CD4-positive, CD25-positive, alpha-beta regulatory T cell (primary cell): Measurements from ENCODE around the gene PLD5. TPM values are rescaled to one million over a fixed set of nuclear protein-coding genes. Genes with fewer than 3 reads are reported as not detected.

Experiments
- ATAC-seq, 2 donors: fragments of 150-1000 bp; cut with Tn5 transposase; one replicate each; pipeline ENCODE4 v1.10.0; 2021; ENCODE audit warnings: low read depth in 2 of 2, moderate number of reproducible peaks in 2 of 2, moderate library complexity in 1 of 2
- DNase-seq, 3 donors: peaks; one replicate each; pipeline versions ENCODE4 v3.0.0 to v3.0.0-alpha.2; 2012 to 2022; ENCODE audit warnings: mixed read lengths in 1 of 3
- H3K27ac ChIP-seq: one replicate; pipeline ENCODE4 v1.7.0; 2013; ENCODE audit warnings: mild to moderate bottlenecking, low read length; ENCODE audit not compliant: insufficient read depth, poor library complexity, severe bottlenecking
- H3K27me3 ChIP-seq: one replicate; pipeline ENCODE4 v1.7.0; 2013; ENCODE audit warnings: low read length; ENCODE audit not compliant: control insufficient read depth, insufficient read depth
- H3K36me3 ChIP-seq: one replicate; pipeline ENCODE4 v1.7.0; 2013; ENCODE audit warnings: mild to moderate bottlenecking, low read length, moderate library complexity; ENCODE audit not compliant: control insufficient read depth, insufficient read depth
- H3K4me1 ChIP-seq: 2 replicates; pipeline ENCODE4 v1.7.0; 2013; ENCODE audit warnings: mild to moderate bottlenecking, low read length; ENCODE audit not compliant: insufficient read depth, control insufficient read depth, poor library complexity, severe bottlenecking
- H3K4me3 ChIP-seq: one replicate; pipeline ENCODE4 v1.7.0; 2013; ENCODE audit warnings: low read depth, mild to moderate bottlenecking, low read length, moderate library complexity
- H3K9me3 ChIP-seq, 2 experiments: 1 replicate in 1 of 2; 2 replicates in 1 of 2; pipeline ENCODE4 v1.7.0; 2013; ENCODE audit warnings: low read length in 2 of 2, mild to moderate bottlenecking in 1 of 2, moderate library complexity in 1 of 2; ENCODE audit not compliant: control insufficient read depth in 2 of 2
- H3K27ac Mint-ChIP-seq, 3 donors: one replicate each; pipeline ENCODE4 v1.8.0; 2020 to 2022; ENCODE audit warnings: mild to moderate bottlenecking in 3 of 3, mixed read lengths in 3 of 3, moderate library complexity in 2 of 3
- H3K27me3 Mint-ChIP-seq: one replicate; pipeline ENCODE4 v1.8.0; 2022; ENCODE audit warnings: mild to moderate bottlenecking, mixed read lengths
- H3K36me3 Mint-ChIP-seq: one replicate; pipeline ENCODE4 v1.8.0; 2020; ENCODE audit warnings: mixed read lengths
- H3K4me1 Mint-ChIP-seq, 4 donors: one replicate each; pipeline ENCODE4 v1.8.0; 2020 to 2022; ENCODE audit warnings: mixed read lengths in 4 of 4, mild to moderate bottlenecking in 1 of 4
- H3K4me3 Mint-ChIP-seq, 4 donors: one replicate each; pipeline ENCODE4 v1.8.0; 2020 to 2022; ENCODE audit warnings: mild to moderate bottlenecking in 4 of 4, mixed read lengths in 4 of 4, moderate library complexity in 3 of 4
- H3K9me3 Mint-ChIP-seq, 7 donors: one replicate each; pipeline ENCODE4 v1.8.0; 2020 to 2022; ENCODE audit warnings: mixed read lengths in 7 of 7, mild to moderate bottlenecking in 3 of 7, moderate library complexity in 2 of 7
- polyA plus RNA-seq, 4 donors: library from polyadenylated mRNA; unstranded; fragments of 300-500 nt; fragmentation: Illumina TruSeq; gene quantifications; one replicate each; pipeline ENCODE4 v1.2.3, GENCODE V29; 2021
- total RNA-seq: library from RNA; stranded (reverse); gene quantifications from one replicate; pipeline ENCODE4 v1.2.3, GENCODE V29; 2022

Gene PLD5
- total and polyA plus RNA-seq, 5 donors from 2014 or later = not detected

GRCh38 chr1:242432491-242433095, 91.9 kb downstream of the PLD5 start:
- no peak overlapping the region for H3K4me3 Mint-ChIP-seq
- ATAC-seq (no peak), DNase-seq (no peak)
- H3K36me3 Mint-ChIP-seq = no peaks in the 10 kb centered on the region
- peaks cover 0 to 2% (median 0%) of the 10 kb centered on the region in 7 donors for H3K9me3 Mint-ChIP-seq
- no peaks in the 10 kb centered on the region for H3K4me1 ChIP-seq
- no peak overlapping the region for H3K27ac ChIP-seq
- no peak overlapping the region for H3K4me3 ChIP-seq
- H3K4me1 Mint-ChIP-seq = no peaks in the 10 kb centered on the region
- H3K9me3 ChIP-seq = no peaks in the 10 kb centered on the region
- H3K36me3 ChIP-seq = no peaks in the 10 kb centered on the region
- H3K27me3 ChIP-seq = no peaks in the 10 kb centered on the region
- H3K27ac Mint-ChIP-seq = no peak overlapping the region
- H3K27me3 Mint-ChIP-seq = peaks cover 10% of the 10 kb centered on the region

GRCh38 chr1:242431786-242432185, 92.7 kb downstream of the PLD5 start:
- H3K36me3 ChIP-seq = no peaks in the 10 kb centered on the region
- Mint-ChIP-seq H3K4me3 (no peak overlapping the region), H3K36me3 (no peaks in the 10 kb centered on the region), H3K9me3 (peaks cover 0 to 2% (median 0%) of the 10 kb centered on the region in 7 donors), H3K27me3 (peaks cover 10% of the 10 kb centered on the region), H3K4me1 (no peaks in the 10 kb centered on the region), H3K27ac (no peak overlapping the region)
- no peak for DNase-seq
- H3K27me3 ChIP-seq = no peaks in the 10 kb centered on the region
- H3K9me3 ChIP-seq = no peaks in the 10 kb centered on the region
- no peak for ATAC-seq
- H3K4me1 ChIP-seq = no peaks in the 10 kb centered on the region
- no peak overlapping the region for H3K27ac ChIP-seq
- H3K4me3 ChIP-seq = no peak overlapping the region

DNA sequence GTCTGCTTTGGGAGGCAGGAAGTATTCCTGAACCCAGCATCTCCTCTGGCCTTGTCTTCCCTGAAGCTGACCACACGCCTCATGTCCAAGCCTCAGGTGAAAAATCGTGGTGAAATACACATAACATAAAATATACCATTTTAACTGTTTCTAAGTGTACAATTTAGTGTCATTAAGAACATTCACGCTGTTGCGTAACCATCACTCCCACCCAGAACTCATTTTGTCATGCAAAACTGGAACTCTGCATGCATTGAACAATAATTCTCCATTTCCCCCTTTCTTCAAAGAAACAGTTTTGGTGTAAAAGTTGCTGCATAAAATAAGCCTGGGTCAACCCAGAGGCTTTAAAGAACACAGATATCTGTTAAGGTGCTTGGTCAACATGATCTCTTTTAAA, 93.5 kb downstream of the PLD5 start:
- Histone ChIP-seq H3K27me3 (no peaks in the 10 kb centered on the region), H3K4me3 (no peak overlapping the region), H3K27ac (no peak overlapping the region), H3K4me1 (no peaks in the 10 kb centered on the region), H3K9me3 (no peaks in the 10 kb centered on the region), H3K36me3 (no peaks in the 10 kb centered on the region)
- Mint-ChIP-seq H3K27ac (no peak overlapping the region), H3K4me1 (no peaks in the 10 kb centered on the region), H3K36me3 (no peaks in the 10 kb centered on the region), H3K4me3 (no peak overlapping the region), H3K9me3 (peaks cover 0 to 2% (median 0%) of the 10 kb centered on the region in 7 donors), H3K27me3 (peaks cover 10% of the 10 kb centered on the region)
- ATAC-seq (no peak), DNase-seq (no peak)

DNA sequence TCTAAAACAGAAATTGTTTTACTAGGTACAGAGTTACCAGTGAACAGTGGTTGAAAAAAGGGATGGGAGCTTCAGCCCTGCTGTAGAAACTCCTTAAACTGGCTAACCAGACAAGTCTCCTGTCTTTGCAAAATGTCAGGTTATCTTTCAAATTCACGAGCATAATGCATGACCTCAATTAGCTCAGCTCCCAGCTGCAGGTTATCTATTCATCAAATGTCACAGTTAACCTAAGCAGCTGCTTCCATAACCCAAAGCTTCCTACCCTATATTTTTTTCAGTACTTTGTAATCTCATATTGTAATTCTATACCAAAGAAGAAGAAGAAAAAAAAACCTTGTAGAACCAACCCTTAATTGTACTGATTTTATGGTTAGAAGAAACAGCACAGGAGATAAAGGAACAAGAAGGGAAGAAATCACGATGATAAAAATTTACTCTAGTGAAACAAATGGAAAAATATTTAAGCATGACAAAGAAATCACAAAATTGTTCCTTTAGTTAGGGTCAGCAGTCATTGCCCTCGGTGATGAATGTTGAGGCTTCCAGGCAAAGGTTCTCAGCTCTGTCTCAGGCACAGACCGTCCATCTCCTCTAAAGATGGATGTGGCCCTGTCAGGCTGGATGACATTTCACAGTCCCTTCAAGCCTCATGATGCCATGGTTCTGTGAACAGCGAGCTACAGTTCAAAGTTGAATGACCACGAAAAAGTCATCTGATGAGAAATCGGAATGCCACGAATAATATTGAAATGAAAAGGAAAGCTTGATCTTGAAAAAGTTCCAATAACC, 95.9 kb downstream of the PLD5 start:
- no peak for DNase-seq
- Mint-ChIP-seq H3K9me3 (peaks cover 0 to 2% (median 0%) of the 10 kb centered on the region in 7 donors), H3K27me3 (peaks cover 10% of the 10 kb centered on the region), H3K27ac (no peak overlapping the region), H3K4me3 (no peak overlapping the region), H3K36me3 (no peaks in the 10 kb centered on the region), H3K4me1 (no peaks in the 10 kb centered on the region)
- H3K36me3 ChIP-seq = no peaks in the 10 kb centered on the region
- no peak overlapping the region for H3K27ac ChIP-seq
- H3K4me3 ChIP-seq = no peak overlapping the region
- no peaks in the 10 kb centered on the region for H3K9me3 ChIP-seq
- no peaks in the 10 kb centered on the region for H3K27me3 ChIP-seq
- no peak for ATAC-seq
- no peaks in the 10 kb centered on the region for H3K4me1 ChIP-seq

GRCh38 chr1:242427519-242427918, 97.0 kb downstream of the PLD5 start:
- Histone ChIP-seq H3K4me1 (no peaks in the 10 kb centered on the region), H3K27ac (no peak overlapping the region), H3K4me3 (no peak overlapping the region), H3K27me3 (no peaks in the 10 kb centered on the region), H3K9me3 (no peaks in the 10 kb centered on the region), H3K36me3 (no peaks in the 10 kb centered on the region)
- no peak for DNase-seq
- Mint-ChIP-seq H3K36me3 (no peaks in the 10 kb centered on the region), H3K27me3 (peaks cover 10% of the 10 kb centered on the region), H3K27ac (no peak overlapping the region), H3K4me1 (no peaks in the 10 kb centered on the region), H3K4me3 (no peak overlapping the region), H3K9me3 (peaks cover 0 to 2% (median 0%) of the 10 kb centered on the region in 7 donors)
- ATAC-seq = no peak

GRCh38 chr1:242426271-242426905, 98.1 kb downstream of the PLD5 start:
- H3K9me3 Mint-ChIP-seq = peaks cover 0 to 2% (median 0%) of the 10 kb centered on the region in 7 donors
- no peak overlapping the region for H3K4me3 Mint-ChIP-seq
- H3K9me3 ChIP-seq = no peaks in the 10 kb centered on the region
- no peak for DNase-seq
- H3K27ac Mint-ChIP-seq = no peak overlapping the region
- no peaks in the 10 kb centered on the region for H3K36me3 ChIP-seq
- no peaks in the 10 kb centered on the region for H3K36me3 Mint-ChIP-seq
- H3K4me1 Mint-ChIP-seq = no peaks in the 10 kb centered on the region
- no peaks in the 10 kb centered on the region for H3K27me3 ChIP-seq
- no peak for ATAC-seq
- H3K27ac ChIP-seq = no peak overlapping the region
- no peaks in the 10 kb centered on the region for H3K4me1 ChIP-seq
- H3K27me3 Mint-ChIP-seq = peaks cover 10% of the 10 kb centered on the region
- no peak overlapping the region for H3K4me3 ChIP-seq

DNA sequence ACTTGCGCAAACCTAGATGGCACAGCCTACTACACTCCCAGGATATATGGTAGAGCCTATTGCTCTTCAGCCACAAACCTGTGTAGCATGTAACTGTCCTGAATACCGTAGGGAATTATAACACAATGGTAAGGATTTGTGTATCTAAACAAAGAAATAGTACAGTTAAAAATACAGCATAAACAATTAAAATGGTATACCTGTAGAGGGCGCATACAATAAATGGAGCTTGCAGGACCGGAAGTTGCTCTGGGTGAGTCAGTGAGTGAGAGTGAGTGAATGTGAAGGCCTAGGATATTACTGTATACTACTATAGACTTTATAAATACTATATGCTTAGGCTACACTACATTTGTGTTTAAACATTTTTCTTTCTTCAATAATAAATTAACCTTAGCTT, 99.3 kb downstream of the PLD5 start:
- no peak overlapping the region for H3K4me3 Mint-ChIP-seq
- H3K27me3 Mint-ChIP-seq = peaks cover 4% of the 10 kb centered on the region
- ATAC-seq = no peak

More for the DNA sequence above, 99.3 kb downstream of the PLD5 start:
- H3K9me3 ChIP-seq = no peaks in the 10 kb centered on the region
- H3K4me3 ChIP-seq = no peak overlapping the region
- no peak overlapping the region for H3K27ac ChIP-seq
- no peaks in the 10 kb centered on the region for H3K27me3 ChIP-seq
- no peaks in the 10 kb centered on the region for H3K4me1 Mint-ChIP-seq
- no peak overlapping the region for H3K27ac Mint-ChIP-seq
- peak in 1 of 3 donors; percentile 12 for DNase-seq
- H3K36me3 Mint-ChIP-seq = no peaks in the 10 kb centered on the region
- no peaks in the 10 kb centered on the region for H3K36me3 ChIP-seq
- peaks cover 0 to 3% (median 0%) of the 10 kb centered on the region in 7 donors for H3K9me3 Mint-ChIP-seq
- no peaks in the 10 kb centered on the region for H3K4me1 ChIP-seq
